Kidney epithelial cell (primary cell): ENCODE results near the gene EHD2. TPM values are rescaled to one million over a fixed set of nuclear protein-coding genes. Genes with fewer than 3 reads are reported as not detected.
A peak's percentile ranks its signal among the peaks of the same experiment; 100 is the strongest.

Experiments used
- DNase-seq: peaks from one replicate; pipeline ENCODE4 v3.0.0-alpha.2; 2010; ENCODE audit warnings: low read depth
- H3K27me3 ChIP-seq: 2 replicates; pipeline ENCODE4 v1.6.0; 2011; ENCODE audit warnings: low read length; ENCODE audit not compliant: control insufficient read depth, insufficient read depth
- H3K36me3 ChIP-seq: 2 replicates; pipeline ENCODE4 v1.5.1; 2011; ENCODE audit warnings: low read length; ENCODE audit not compliant: control insufficient read depth, insufficient read depth
- H3K4me3 ChIP-seq: 2 replicates; pipeline ENCODE4 v1.5.1; 2011; ENCODE audit warnings: low read depth, mild to moderate bottlenecking, control low read depth, low read length
- CTCF ChIP-seq: IDR thresholded peaks from 2 replicates; pipeline ENCODE4 v1.5.1; 2011; ENCODE audit warnings: mild to moderate bottlenecking, moderate library complexity, low read length, control low read depth, inconsistent platforms; ENCODE audit not compliant: insufficient read depth, poor library complexity, severe bottlenecking
- total RNA-seq: library from RNA; depleted of rRNA; stranded (reverse); fragments of >200 nt; gene quantifications from 2 replicates; pipeline ENCODE4 v1.2.3, GENCODE V29; 2015

EHD2 gene
- total RNA-seq, 1 donor from 2014 or later: 32.5 TPM

- no peak for DNase-seq
- TF ChIP-seq CTCF: no peak
- H3K36me3 ChIP-seq: peaks cover 2% of the 10 kb centered on the region
- H3K4me3 ChIP-seq: peak within 1 kb of the TSS; percentile 88
- H3K27me3 ChIP-seq: no peaks in the 10 kb centered on the region
Observed at GRCh38 chr19:47778049-47778953, 65.1 kb downstream of the EHD2 start, which contains the start of gene SELENOW. TSS of gene SELENOW (plus strand) at chr19:47778703. CDS start at chr19:47778786, 83 bp downstream.

GRCh38 chr19:47778954-47779351 lies 65.7 kb downstream of the EHD2 start:
- DNase-seq: no peak
- Histone ChIP-seq H3K4me3 (peak overlapping the region; percentile 88), H3K36me3 (peaks cover 2% of the 10 kb centered on the region), H3K27me3 (no peaks in the 10 kb centered on the region)
- TF ChIP-seq CTCF: no peak

- TF ChIP-seq CTCF: no peak
- Histone ChIP-seq H3K27me3 (no peaks in the 10 kb centered on the region), H3K36me3 (peaks cover 2% of the 10 kb centered on the region), H3K4me3 (peak overlapping the region; percentile 88)
- no peak for DNase-seq
Observed at GRCh38 chr19:47779524-47780214, 66.4 kb downstream of the EHD2 start.

GRCh38 chr19:47780215-47780551 lies 67.0 kb downstream of the EHD2 start:
- H3K4me3 ChIP-seq: no peak overlapping the region
- DNase-seq: no peak
- H3K27me3 ChIP-seq: no peaks in the 10 kb centered on the region
- H3K36me3 ChIP-seq: peaks cover 2% of the 10 kb centered on the region
- TF ChIP-seq CTCF: no peak

GRCh38 chr19:47781590-47782262 lies 68.5 kb downstream of the EHD2 start:
- Histone ChIP-seq H3K36me3 (peaks cover 2% of the 10 kb centered on the region), H3K27me3 (no peaks in the 10 kb centered on the region), H3K4me3 (no peak overlapping the region)
- DNase-seq: no peak
- no peak for TF ChIP-seq CTCF
